ENCODE data around the gene FUT7.

FUT7 gene

DNA sequence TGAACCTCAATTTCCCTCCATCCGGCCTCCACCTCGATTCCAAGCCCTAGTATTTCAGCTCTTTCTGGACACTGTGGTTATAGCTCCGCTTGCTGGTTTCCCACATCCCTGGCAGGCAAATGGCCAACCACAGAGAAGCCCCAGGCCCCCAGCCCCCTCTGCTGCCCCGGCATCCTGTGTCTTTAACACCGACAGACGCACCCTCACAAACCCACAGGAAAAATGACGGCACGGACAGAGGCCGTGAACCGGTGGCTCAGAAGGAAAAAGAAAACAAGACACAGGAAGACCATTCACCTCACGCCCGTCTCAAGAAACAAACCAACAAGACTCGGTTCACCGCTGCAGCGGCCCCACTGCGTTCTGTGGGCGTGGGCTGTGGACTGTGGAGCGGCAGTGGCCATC lies 34.1 kb downstream of the FUT7 start:
- DNase-seq, result no peak

DNA sequence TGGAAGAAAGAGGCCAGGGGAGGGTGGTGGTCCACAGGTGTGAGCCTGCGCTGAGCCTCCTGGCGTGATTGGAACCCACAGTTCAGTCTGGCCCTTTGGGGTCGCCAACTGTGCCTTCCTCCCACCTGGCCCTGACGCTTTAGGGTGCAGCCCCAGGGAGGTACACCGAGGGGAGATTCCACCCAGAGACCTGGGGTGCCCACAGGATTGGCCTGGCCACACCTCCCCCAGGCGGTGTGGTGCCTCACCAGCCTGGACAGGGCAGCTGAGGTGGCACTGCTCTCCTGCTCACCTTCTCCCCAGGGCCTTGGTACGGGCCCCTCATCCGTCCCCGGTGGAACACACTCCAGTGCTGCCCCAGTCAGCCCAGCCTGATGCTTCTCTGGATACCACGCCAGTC lies 34.5 kb downstream of the FUT7 start:
- no peak for DNase-seq

DNA sequence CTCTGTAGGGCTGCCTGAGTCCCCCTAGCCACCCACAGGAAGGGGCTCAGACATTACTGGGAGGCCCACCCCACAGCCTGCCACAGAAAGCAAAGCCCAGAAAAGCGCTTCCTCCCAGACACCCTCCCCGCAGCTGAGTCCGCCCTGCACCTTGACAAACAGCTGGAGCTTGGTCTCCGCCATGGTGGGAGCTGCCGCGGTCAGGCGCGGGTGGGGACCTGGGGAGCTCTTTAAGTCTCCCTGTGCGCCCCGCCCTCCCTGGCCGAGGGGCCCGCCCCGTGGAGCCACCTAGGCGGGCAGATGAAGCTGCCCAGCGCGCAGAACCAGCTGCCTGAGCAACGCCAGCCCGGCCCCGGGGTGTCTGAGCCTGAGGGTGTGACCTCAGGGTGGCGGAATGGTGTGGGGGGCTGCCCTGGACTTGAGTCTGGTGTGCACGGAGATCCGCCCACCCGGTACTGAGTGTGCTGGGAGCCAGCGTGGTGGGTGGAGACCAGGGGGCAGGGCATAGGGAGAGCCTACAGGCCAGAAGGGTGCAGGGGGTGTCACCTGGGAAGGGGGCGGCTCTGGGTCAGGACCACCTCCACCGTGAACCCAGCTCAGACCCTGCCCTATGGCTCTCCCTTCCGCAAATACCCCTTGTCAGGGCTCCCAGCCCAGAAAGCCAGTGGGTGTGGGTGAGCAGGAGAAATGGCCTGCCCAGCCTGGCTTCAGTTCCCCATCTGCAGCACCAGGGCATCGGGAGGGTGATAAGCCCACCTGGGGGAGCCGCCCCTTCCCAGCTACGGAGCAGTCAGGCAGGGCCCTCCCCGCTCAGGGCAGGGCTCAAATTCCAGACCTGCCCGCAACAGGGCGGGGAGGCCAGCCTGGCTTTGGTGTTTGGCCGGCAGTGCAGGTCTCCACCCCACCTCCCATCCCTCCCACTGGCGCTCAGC lies 35.3 kb downstream of the FUT7 start, which contains the start of gene CLIC3:
TSS of gene CLIC3 (minus strand) at position 208 of the 932 bp plus-strand sequence. CDS start at position 183, 25 bp downstream.
- DNase-seq, result peak in 1 of 2 experiments; percentile 22

DNA sequence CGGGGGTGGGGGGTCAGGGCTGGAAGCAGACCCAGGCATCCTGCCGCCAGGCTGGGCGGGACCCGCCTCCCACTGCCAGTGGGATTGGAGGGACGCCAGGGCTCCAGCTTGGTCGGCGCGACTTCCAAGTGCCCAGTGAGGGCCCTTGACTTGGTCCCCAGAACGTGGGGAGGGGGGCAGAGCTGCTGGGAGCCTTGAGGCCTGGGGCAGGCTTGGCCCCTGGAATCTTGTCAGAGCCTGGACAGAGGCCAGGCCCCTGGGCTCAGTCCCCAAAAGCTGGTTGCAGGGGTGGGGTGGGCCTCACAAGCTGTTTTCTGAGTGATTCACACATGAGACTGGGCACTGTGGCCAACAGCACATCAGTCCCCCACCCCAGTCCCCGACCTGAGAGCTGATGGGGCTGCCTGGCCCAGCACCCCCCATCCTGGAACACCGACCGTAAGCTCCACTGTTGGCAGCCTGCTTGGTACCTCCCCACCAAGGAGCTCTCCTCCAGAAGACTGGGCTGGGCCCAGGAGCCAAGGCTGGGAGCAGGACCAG lies 36.0 kb downstream of the FUT7 start:
- DNase-seq, result no peak

DNA sequence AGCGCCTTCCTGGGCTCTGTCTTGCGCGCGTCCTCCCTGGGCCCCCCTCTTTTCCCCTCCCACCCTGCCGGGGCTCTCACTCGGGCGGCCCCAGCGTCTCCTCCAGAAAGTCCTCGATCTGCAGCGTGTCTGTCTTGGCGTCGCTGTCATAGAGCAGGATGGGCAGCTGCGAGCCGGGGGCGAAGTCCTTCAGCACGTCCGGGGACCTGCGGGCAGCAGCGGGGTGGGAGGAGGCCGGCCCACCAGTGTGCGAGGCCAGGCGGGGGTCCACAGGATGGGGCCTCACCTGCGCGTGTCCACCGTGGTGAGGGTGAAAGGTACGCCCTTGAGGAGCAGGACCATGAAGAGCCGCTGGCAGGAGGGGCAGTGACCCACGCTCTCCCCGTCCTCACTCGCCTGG lies 36.5 kb downstream of the FUT7 start:
- no peak for DNase-seq

DNA sequence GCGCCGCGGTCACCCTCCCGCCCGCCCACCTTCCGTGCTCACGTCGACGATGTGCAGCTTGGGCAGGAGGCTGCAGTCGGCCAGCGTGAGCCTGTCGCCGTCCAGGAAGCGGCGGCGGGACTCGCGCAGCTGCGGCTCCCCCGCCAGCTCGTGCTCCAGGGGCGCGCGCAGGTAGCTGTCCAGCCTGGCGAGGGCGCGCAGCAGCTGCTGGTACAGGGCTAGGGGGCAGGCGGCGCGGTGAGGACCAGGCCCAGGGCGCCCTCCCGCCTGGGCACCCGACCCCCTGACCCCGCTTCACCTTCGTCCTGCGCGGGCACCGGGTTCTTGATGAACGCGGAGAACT lies 37.0 kb downstream of the FUT7 start:
- DNase-seq, result no peak

DNA sequence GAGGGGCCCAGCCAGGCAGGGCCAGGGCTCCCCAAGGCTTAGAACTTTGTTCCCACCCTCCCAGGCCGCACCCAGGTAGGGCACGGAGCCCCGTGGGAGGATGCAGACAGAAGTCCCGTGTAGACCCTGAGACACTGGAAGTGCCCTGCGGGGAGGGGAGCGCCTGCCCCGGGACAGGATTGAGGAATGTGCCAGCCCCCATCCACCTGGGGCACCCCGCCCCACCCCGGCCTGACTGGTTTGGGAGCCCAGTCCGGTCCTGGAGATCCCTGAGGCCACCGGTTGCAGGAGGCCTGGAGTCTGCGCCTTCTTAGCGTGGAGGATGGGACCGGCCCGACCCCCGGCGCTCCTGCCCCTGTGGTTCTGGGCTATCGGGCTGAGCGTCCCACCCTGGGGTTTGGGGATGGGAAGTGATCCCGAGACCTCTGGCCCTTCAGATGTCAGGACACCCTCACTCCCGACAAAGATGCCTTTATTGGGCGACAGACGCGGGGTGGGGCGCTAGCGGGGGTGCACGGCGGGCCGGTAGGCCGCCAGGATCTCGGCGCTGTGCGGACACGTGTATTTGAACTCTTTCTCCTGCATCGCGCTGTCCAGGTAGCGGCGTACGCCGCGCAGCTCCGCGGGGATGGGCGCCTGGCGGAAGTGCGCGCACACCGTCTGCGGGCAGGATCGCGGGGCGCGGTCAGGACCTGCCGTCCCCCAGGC lies 37.6 kb downstream of the FUT7 start:
- DNase-seq, result no peak

DNA sequence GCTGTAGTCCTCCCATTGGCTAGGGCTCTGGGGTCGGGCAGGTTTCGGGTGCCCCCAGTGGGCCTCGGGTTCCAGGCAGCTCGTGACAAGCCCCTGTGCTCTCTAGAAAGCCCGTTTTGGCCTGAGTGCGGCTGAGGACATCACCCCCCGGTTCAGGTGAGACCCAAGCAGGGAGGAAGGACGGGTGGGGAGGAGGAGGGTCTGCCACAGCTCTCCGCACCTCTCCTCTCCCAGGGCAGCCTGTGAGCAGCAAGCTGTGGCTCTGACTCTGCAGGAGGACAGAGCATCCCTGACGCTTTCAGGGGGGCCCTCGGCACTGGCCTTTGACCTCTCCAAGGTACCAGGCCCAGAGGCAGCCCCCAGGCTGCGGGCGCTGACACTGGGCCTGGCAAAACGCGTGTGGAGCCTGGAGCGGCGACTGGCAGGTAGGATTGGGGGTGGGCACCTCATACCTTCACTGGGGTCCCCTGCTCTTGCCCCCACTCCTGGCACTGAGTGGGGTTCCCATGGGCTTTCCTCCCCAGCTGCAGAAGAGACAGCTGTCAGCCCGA lies 39.0 kb downstream of the FUT7 start:
- DNase-seq, result no peak

DNA sequence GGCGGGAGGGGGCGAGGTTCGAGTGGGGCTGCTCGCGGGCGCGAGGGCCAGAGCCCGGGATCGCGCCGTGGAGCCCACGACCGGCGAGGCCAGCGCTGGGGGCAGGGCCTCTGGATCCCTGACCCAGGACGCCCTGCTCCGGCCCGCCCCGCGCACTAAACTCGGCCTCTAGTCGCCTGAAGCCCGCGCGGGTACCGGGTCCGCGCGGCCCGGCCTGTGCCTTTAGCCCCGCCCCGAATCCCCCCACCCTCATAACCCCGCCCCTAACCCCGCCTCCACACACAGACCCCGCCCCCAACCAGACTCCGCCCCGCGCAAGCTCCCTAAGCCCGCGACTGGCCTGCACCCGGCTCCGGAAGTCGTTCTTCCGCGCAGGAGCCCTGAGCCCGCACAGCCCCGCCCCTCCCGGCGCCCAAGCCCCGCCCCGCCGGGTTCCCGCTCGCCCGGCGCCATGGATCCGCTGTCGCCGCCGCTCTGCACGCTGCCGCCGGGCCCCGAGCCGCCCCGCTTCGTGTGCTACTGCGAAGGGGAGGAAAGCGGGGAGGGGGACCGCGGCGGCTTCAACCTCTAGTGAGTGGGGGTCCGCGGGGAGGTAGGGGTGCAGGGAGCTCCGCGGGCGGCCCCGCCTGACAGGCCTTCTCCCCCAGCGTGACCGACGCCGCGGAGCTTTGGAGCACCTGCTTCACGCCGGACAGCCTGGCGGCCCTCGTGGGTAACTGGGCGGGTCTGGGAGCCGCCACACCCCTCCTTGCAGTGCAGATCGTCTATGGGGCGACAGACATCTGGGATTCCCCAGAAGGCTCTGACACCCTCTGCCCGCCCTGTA lies 39.7 kb downstream of the FUT7 start, which contains the start of gene PAXX:
TSS of gene PAXX (plus strand) at position 430 of the 826 bp plus-strand sequence. CDS start at position 452, 22 bp downstream.
- DNase-seq, result peak; percentile 88 to 89

DNA sequence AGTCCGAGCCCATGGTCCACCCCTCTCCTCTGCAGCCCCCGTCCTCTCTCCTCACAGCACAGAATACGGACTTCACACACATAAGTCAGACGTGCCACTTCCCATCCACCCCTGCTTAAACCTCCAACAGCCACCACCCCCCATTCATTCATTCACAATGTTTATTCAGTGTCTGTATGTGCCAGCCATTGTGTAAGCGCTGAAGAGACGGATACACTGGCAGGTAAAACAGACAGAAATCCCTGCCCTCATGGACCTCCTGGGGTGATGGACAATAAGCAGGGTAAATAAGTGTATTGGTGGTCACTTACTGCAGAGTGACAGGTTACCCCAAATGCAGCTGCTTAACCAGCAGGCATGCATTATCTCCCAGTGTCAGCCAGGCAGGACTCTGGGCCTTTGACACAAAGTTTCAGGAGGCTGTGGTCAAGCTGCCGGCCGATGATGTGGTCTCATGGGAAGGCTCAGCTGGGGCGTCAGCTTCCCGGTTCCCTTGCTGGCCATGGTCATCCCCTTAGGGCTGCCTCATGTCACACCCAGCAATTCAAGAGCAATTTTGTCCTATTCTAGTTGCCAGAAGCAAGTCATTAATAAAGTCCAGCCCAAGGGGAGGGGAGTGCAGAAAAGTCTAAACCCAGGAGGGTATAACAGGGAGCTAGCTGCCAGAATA lies 41.5 kb downstream of the FUT7 start:
- no peak for DNase-seq

DNA sequence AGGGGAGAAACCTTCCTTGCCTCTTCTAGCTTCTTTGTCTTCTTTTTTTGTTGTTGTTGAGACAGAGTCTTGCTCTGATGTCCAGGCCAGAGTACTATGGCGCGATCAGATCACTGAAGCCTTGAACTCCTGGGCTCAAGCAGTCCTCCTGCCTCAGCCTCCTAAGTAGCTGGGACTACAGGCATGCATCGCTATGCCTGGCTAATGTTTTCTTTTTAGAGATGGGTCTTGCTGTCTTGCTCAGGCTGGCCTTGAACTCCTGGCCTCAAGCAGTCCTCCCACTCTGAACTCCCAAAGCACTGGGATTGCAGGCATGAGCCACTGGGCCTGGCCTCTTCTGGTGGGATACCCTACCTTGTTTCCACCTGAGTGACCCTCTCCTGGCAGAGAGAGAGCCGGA lies 43.0 kb downstream of the FUT7 start:
- DNase-seq, result no peak

DNA sequence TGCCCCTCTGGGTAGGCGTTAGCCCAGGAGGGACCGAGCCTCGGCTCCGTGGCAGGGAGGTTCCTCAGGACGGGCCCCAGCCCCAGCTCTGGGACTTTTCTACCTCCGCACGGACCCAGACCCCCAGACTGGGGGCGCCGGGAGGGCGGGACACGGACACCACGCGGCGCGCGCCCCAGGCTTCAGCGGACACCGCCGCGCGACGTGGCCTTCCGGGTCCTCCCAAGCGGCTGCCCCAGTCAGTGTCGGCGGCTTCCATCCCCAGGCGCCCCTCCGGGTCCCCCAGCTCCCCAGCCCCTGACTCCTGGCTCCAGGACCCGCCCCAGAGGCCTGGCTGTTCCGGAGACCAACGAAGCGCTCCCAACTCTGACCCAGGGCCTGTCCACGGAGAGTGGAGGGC lies 46.0 kb downstream of the FUT7 start:
- DNase-seq, result no peak

DNA sequence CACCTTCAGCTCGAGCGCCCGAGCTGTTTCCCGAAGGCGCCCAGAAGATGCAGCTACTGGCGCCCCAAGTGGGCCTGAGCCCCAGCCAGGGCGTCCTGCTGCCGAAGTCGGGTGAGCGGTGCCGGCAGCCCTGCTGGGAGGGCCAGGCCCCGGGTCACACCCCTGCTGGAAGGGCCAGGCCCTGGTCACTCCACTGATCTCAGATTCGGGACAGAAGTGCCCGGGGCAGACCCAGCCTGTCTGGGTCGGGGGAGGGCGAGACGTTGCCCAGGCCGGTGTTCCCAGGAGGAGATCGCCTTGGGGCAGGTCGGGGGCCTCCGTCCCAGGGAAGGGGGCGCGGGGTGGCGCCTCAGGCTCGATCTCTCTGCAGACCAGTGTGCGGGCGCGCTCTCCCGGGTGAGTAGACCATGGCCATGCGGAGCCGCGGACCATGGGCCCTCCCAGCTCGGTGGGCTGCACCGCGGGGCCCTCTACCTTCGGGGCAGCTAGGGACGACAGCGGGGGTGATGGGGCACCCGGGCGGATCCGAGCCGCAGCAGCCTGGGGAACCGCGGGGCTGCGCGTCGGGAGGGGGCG lies 46.8 kb downstream of the FUT7 start:
- DNase-seq, result no peak

DNA sequence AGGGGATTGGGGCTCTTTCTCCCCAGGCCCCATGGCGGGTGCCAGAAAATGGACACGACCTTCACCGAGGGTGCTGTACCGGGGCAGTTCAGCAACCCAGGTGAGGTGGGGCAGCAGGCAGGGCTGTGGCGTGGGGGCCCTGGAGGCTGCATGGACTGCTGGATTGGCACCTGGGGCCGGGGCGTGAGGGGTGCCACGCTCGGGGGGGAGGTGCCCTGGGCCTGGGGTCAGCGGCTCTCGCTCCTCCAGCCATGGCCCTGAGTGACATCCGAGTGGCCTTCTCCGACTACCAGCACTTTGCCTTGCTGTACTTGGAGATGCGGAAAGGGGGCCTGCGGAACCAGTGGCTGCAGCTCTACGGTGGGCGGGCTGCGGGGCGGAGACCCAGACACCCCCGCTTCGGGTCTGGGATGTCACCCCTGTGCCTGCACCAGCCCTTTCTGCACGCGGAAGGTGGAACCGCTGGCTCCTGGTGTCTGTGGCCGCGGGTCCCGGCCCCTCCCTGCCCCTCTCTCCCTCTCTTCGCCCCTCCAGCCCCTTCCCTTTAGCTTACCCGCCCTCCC lies 47.3 kb downstream of the FUT7 start:
- DNase-seq, result no peak

DNA sequence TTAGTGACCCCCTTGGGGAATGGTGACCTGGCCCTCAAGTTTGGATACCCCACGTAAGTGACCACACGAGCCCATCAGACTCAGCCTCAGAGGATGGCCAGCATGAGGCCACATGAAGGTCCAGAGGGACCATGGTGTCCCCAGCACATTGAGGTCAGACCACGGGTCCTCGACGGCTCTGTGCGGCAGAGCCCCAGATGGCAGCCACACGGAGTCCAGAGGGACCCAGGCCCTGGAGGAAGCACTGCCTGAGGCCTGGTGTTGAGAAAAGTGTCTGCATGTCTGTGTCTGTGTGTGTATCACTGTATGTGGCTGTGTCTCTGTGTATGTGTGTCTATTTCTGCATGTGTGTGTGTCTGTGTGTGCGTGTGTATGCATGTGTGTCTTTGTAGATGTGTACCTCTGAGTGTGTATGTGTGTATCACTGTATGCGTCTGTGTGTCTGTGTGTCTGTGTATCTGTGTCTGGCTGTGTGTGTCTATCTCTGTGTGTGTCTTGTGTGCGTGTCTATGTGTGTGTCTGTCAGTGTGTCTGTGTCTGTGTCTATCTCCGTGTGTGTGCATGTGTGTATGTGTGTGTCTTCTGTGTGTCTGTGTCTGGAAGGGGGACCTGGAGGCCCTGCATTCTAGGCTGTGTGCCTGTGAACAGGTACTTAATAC lies 48.1 kb downstream of the FUT7 start:
- no peak for DNase-seq

DNA sequence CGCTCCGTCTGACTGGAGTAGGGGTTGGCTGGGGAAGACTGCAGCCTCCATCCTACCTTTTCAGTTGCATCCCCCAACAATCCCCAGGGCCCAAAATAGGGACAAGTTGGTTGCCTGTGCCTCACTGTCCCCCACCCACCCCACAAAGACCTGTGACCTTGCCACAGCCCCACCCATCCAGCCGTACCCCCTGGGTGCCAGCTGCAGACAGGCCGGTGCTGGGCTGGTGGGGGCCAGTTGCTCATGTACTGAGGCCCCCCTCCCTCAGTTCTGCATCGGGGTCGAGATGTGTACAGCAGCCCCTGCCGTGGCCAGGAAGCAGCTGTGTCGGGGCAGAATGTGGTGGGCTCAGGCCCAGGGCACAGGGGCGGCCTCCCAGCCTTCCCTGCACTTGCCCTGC lies 48.7 kb downstream of the FUT7 start:
- no peak for DNase-seq

DNA sequence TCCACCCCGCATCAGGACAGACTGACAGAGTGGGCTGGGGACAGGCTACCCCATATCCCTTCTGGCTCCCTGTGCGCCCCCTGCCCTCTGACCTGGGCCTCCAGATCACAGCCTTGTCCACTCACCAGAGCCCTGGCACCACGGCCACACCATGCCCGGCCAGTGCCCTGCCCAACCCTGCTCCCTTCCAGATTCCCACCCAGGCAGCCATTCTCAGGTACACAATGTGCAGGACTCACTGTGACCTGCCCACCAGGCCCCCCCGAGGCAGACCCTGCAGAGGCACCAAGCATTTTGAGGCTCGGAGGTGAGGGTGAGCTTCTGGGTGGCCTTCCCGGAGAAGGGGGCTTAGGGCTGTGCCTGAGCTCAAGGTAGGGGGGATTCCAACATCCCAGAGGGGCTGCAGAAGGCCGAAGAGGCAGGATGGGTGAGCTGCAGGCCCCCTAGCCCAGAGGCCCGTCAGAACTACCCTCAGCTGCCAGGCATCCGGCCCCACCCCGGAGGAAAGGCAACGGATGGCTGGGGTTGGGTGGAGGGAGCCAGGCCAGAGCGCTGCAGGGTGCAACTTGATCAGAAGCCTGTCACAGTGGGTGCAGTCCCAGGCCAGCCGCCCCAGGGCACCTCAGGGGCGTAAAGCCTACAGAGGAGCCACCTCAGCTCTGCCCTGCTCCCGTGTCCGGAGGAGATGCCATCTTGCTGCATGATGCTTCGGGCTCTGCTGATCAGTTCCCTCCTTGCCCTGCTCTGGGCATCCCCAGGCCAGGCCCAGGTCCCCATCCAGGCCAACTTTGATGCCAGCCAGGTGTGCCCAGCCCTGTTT lies 49.4 kb downstream of the FUT7 start, which contains the start of gene LCNL1:
TSS of gene LCNL1 (plus strand) at position 762 of the 820 bp plus-strand sequence. CDS start 594 bp downstream, outside the sequence.
- no peak for DNase-seq

DNA sequence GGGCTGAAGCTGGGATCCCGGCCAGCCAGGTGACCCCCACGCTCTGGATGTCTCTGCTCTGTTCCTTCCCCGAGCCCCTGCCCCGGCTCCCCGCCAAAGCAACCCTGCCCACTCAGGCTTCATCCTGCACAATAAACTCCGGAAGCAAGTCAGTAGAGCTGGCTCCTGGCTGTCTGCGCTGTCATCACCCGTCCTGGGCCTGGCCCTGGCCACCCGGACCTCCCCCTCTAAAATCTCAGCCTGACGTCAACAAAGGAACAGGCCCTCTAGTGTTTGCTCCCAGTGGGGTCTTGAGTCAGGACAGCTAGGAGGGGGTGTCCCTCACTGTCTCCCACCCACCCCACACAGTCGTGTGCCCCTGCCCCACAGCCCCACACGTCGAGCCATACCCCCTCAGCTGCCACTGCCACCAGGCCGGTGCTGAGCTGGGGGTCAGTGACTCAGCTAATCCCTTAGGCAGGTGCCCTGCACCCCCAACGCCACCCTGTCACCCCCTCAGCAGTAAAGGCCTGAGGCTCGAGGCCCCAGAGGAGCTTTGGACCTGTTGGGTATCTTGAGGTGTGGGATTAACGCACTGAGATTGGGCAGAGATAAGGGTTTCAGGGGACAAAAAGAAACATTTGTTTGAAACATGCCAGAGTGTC lies 50.2 kb downstream of the FUT7 start:
- no peak for DNase-seq
